ENCODE results near the gene TMEM238. TPM values are rescaled to one million over a fixed set of nuclear protein-coding genes. Genes with fewer than 3 reads are reported as not detected.

The TMEM238 gene
- total and polyA plus RNA-seq, 2 donors (not counting 3 experiments of a cell fraction or from before 2014, with no cell fraction given) = 0.18 to 0.35 TPM

DNA sequence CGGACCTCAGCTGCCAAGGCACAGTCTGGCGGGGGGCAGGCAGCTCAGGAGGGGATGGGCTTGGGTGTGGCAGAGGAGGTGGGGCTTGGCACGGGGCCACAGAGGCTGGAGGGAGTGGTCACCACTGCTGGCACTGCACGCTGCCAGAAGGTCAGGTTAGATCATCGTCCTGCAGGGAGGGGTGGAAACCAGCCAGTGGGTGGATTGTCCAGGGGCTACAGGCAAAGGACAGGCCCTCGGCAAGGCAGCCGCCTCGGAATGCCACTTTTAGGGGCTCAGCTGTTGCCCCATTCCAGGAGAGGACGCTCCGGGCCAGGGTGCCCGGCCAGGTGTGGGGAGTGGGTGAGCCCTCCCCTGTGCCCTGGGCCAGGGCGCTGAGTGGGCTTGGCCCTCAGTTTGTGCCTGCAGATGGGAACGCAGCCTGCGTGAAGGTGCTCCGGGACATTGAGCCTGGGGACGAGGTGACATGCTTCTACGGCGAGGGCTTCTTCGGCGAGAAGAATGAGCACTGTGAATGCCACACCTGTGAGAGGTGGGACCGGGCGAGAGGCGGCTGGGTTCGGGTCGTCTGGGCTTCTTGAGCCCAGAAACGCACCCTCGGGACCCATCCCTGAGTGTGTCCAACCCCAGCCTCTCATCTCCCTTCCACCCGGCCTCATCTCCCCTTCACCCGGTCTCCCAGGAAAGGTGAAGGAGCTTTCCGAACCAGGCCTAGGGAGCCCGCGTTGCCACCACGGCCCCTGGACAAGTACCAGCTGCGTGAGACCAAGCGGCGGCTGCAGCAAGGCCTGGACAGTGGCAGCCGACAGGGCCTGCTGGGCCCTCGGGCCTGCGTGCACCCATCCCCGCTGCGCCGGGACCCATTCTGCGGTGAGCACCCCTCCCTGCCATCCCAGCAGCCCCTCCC lies 38.0 kb downstream of the TMEM238 start:
- H3K9me3 ChIP-seq (replicated peaks; ENCODE audit: control insufficient read depth, insufficient read depth, low read length) = no peaks in the 10 kb centered on the region
- dilution Hi-C loops (cut with MboI; ENCODE audit: extremely low pct_ligation_motif_present, low sequenced_read_pairs) = no loop called here
- no peak overlapping the region for H3K27ac ChIP-seq (ENCODE audit: insufficient read depth, low read depth, low read length)
- DNase-seq (ENCODE audit: low read depth, low spot score) (no peak), FAIRE-seq (no peak)
- H2AFZ ChIP-seq (ENCODE audit: low read depth, low read length) = no peak overlapping the region
- CTCF ChIA-PET = interaction anchor here (1.8 kb wide), 1 partner anchor 44 kb away, joined by 5 read pairs; no protein-coding TSS in a partner anchor
- H3K9ac ChIP-seq (replicated peaks; ENCODE audit: extremely low read depth, insufficient read depth, low read length) = no peak overlapping the region
- H3K4me2 ChIP-seq (ENCODE audit: insufficient read depth, low read length) = no peak overlapping the region
- peaks cover 0 to 7% of the 10 kb centered on the region in 2 experiments for H3K36me3 ChIP-seq (ENCODE audit: control insufficient read depth in 2 of 2, extremely low read depth in 1 of 2, insufficient read depth in 2 of 2, low read length in 2 of 2)
- H3K4me3 ChIP-seq (replicated peaks in 1 of 3; ENCODE audit: insufficient read depth in 1 of 3, low read depth in 1 of 3, low read length in 3 of 3) = no peak overlapping the region
- no peaks in the 10 kb centered on the region for H4K20me1 ChIP-seq (replicated peaks; ENCODE audit: control insufficient read depth, extremely low read depth, insufficient read depth, low read length)
- POLR2A ChIA-PET = no interaction called here
- intact Hi-C loops (cut with micrococcal nuclease) = no loop called here
- no peaks in the 10 kb centered on the region for H3K27me3 ChIP-seq (ENCODE audit: control insufficient read depth in 2 of 2, insufficient read depth in 2 of 2, low read length in 2 of 2)
- no peaks in the 10 kb centered on the region for H3K4me1 ChIP-seq (ENCODE audit: control insufficient read depth, extremely low read depth, insufficient read depth, low read length)
- no peaks in the 10 kb centered on the region for H3K79me2 ChIP-seq (ENCODE audit: control insufficient read depth, insufficient read depth, low read length)
- TF ChIP-seq GATA2 (IDR thresholded peaks at IDR 0.05; ENCODE audit: insufficient read depth, insufficient read length, low read depth, low read length) = no peak
- no peak for TF ChIP-seq POLR2AphosphoS5 (IDR thresholded peaks at IDR 0.05; ENCODE audit: insufficient read depth, low read depth, low read length)
- no peak for TF ChIP-seq POLR2A (IDR thresholded peaks at IDR 0.05; ENCODE audit: low read depth, low read length)
- TF ChIP-seq MYC (IDR thresholded peaks at IDR 0.05; ENCODE audit: low read depth, low read length) = no peak
- TF ChIP-seq FOS (IDR thresholded peaks at IDR 0.05; ENCODE audit: borderline replicate concordance, insufficient read depth, low read length) = no peak
- TF ChIP-seq EZH2 (IDR thresholded peaks at IDR 0.05; ENCODE audit: borderline replicate concordance, low read depth, low read length, severe bottlenecking) = no peak
- TF ChIP-seq JUN (IDR thresholded peaks at IDR 0.05; ENCODE audit: borderline replicate concordance, insufficient read depth, insufficient read length, low read depth) = no peak
- H3K9me1 ChIP-seq (replicated peaks; ENCODE audit: control insufficient read depth, extremely low read depth, insufficient read depth, low read length) = no peaks in the 10 kb centered on the region
- no TSS peak for BruUV-seq (replicated peaks)
